Upper lobe of right lung (tissue), 1 donor: ENCODE data around the gene PLCH1. TPM values are rescaled to one million over a fixed set of nuclear protein-coding genes. Genes with fewer than 3 reads are reported as not detected.
"Not testable (repeated sequence)": the region's sequence is repeated elsewhere in the genome, so short reads cannot be mapped to it uniquely, and the experiment has no call there.

Experiments used
- ATAC-seq: fragments of 200-7000 bp; cut with Tn5 transposase; one replicate; pipeline ENCODE4 v1.9.1; 2020; ENCODE audit warnings: mild to moderate bottlenecking, moderate library complexity
- DNase-seq: peaks from one replicate; pipeline ENCODE4 v3.0.0-alpha.2; 2020
- H3K27ac ChIP-seq: fragments of 200-600 bp; one replicate; pipeline ENCODE4 v1.8.0; 2022
- H3K27me3 ChIP-seq: fragments of 200-600 bp; one replicate; pipeline ENCODE4 v1.8.0; 2022; ENCODE audit warnings: mild to moderate bottlenecking
- H3K36me3 ChIP-seq: fragments of 200-600 bp; one replicate; pipeline ENCODE4 v1.8.0; 2022
- H3K4me1 ChIP-seq: fragments of 200-600 bp; one replicate; pipeline ENCODE4 v1.8.0; 2022
- H3K4me3 ChIP-seq: fragments of 200-600 bp; one replicate; pipeline ENCODE4 v1.8.0; 2022; ENCODE audit warnings: mild to moderate bottlenecking
- H3K9me3 ChIP-seq: fragments of 200-600 bp; one replicate; pipeline ENCODE4 v1.8.0; 2022
- CTCF ChIP-seq: fragments of 200-600 bp; IDR thresholded peaks from one replicate; pipeline ENCODE4 v1.8.0; 2022; ENCODE audit warnings: antibody characterized with exemption
- intact Hi-C: fragments of 100-400 bp; cut with DNase I; formaldehyde crosslinking; loops from one replicate; pipeline ENCODE4 v1.11.0; 2022
- total RNA-seq: library from RNA; stranded (reverse); fragmentation: NEBNext Ultra II Directional; extraction: Animal tissue kit (Norgen Biotek cat#: 25700); gene quantifications from one replicate; pipeline ENCODE4 v1.2.1, GENCODE V29; 2021
- donor health status: DM: no; HTN: yes; CAD: no; lungs with severe emphysema.

PLCH1 gene
- total RNA-seq, 1 donor from 2014 or later: 12.1 TPM

GRCh38 chr3:155618543-155618942 is 126.3 kb downstream of the PLCH1 start:
- Histone ChIP-seq H3K4me1 (no peaks in the 10 kb centered on the region), H3K27ac (no peak overlapping the region), H3K36me3 (no peaks in the 10 kb centered on the region), H3K27me3 (no peaks in the 10 kb centered on the region), H3K4me3 (no peak overlapping the region), H3K9me3 (peaks cover 15% of the 10 kb centered on the region)
- TF ChIP-seq CTCF: no peak
- DNase-seq (no peak), ATAC-seq (no peak)
- intact Hi-C loops: no loop called here

GRCh38 chr3:155617346-155617925 is 127.4 kb downstream of the PLCH1 start:
- Histone ChIP-seq H3K4me1 (no peaks in the 10 kb centered on the region), H3K27ac (no peak overlapping the region), H3K27me3 (no peaks in the 10 kb centered on the region), H3K36me3 (no peaks in the 10 kb centered on the region), H3K9me3 (peaks cover 15% of the 10 kb centered on the region), H3K4me3 (no peak overlapping the region)
- no peak for DNase-seq
- no peak for TF ChIP-seq CTCF
- no peak for ATAC-seq
- intact Hi-C loops: no loop called here

GRCh38 chr3:155615141-155615540 is 129.7 kb downstream of the PLCH1 start:
- intact Hi-C loops, DNase-seq: not testable (repeated sequence)

GRCh38 chr3:155614410-155614809 is 130.5 kb downstream of the PLCH1 start:
- H3K27ac ChIP-seq, DNase-seq, intact Hi-C loops, H3K36me3 ChIP-seq, H3K4me3 ChIP-seq, H3K4me1 ChIP-seq, H3K27me3 ChIP-seq, ATAC-seq: not testable (repeated sequence)
- H3K9me3 ChIP-seq: peaks cover 15% of the 10 kb centered on the region

More at GRCh38 chr3:155615141-155615540, 129.7 kb downstream of the PLCH1 start:
- not testable (repeated sequence) for H3K27ac ChIP-seq, H3K4me3 ChIP-seq, ATAC-seq, H3K27me3 ChIP-seq, H3K4me1 ChIP-seq, H3K36me3 ChIP-seq
- peaks cover 15% of the 10 kb centered on the region for H3K9me3 ChIP-seq

GRCh38 chr3:155611456-155611855 is 133.4 kb downstream of the PLCH1 start:
- no peaks in the 10 kb centered on the region for H3K36me3 ChIP-seq
- TF ChIP-seq CTCF: no peak
- intact Hi-C loops: no loop called here
- DNase-seq (no peak), ATAC-seq (no peak)
- H3K27me3 ChIP-seq: no peaks in the 10 kb centered on the region
- no peak overlapping the region for H3K27ac ChIP-seq
- peaks cover 4% of the 10 kb centered on the region for H3K9me3 ChIP-seq
- H3K4me3 ChIP-seq: no peak overlapping the region
- H3K4me1 ChIP-seq: no peaks in the 10 kb centered on the region

GRCh38 chr3:155609586-155609985 is 135.3 kb downstream of the PLCH1 start:
- H3K4me1 ChIP-seq: no peaks in the 10 kb centered on the region
- H3K36me3 ChIP-seq: no peaks in the 10 kb centered on the region
- DNase-seq: no peak
- H3K4me3 ChIP-seq: no peak overlapping the region
- ATAC-seq: no peak
- intact Hi-C loops: no loop called here
- TF ChIP-seq CTCF: no peak
- H3K27me3 ChIP-seq: no peaks in the 10 kb centered on the region
- H3K9me3 ChIP-seq: no peaks in the 10 kb centered on the region
- no peak overlapping the region for H3K27ac ChIP-seq
